ENCODE data around the gene FAHD1.
A peak's percentile ranks its signal among the peaks of the same experiment; 100 is the strongest.
"Not testable (repeated sequence)": the region's sequence is repeated elsewhere in the genome, so short reads cannot be mapped to it uniquely, and the experiment has no call there.

Gene FAHD1

GRCh38 chr16:1789643-1790045, 37.4 kb upstream of the FAHD1 start:
- no peak for DNase-seq (ENCODE audit: low read depth)

GRCh38 chr16:1790261-1790610, 36.8 kb upstream of the FAHD1 start:
- no peak for DNase-seq (ENCODE audit: low read depth)

- no peak for DNase-seq (ENCODE audit: low read depth)
These were observed 36.3 kb upstream of the FAHD1 start for GRCh38 chr16:1790611-1791255.

- no peak for DNase-seq (ENCODE audit: low read depth)
These were observed 35.6 kb upstream of the FAHD1 start for GRCh38 chr16:1791256-1791942.

GRCh38 chr16:1791943-1792812, 34.8 kb upstream of the FAHD1 start:
- DNase-seq (ENCODE audit: low read depth): no peak

- DNase-seq (ENCODE audit: low read depth): no peak
These were observed 34.0 kb upstream of the FAHD1 start for GRCh38 chr16:1792836-1793577.

- DNase-seq (ENCODE audit: low read depth): no peak
These were observed 33.3 kb upstream of the FAHD1 start, which contains the start of gene IGFALS for GRCh38 chr16:1793578-1794220. Gene IGFALS (minus strand): TSS chr16:1793705. CDS start chr16:1793652, 53 bp downstream.

- no peak for DNase-seq (ENCODE audit: low read depth)
These were observed 32.7 kb upstream of the FAHD1 start for GRCh38 chr16:1794221-1794871.

GRCh38 chr16:1794908-1795666, 31.9 kb upstream of the FAHD1 start:
- DNase-seq (ENCODE audit: low read depth): no peak

GRCh38 chr16:1799263-1799662, 27.7 kb upstream of the FAHD1 start:
- DNase-seq (ENCODE audit: low read depth): not testable (repeated sequence)

- no peak for DNase-seq (ENCODE audit: low read depth)
These were observed 26.3 kb upstream of the FAHD1 start for GRCh38 chr16:1800701-1801100.

GRCh38 chr16:1807626-1808025, 19.4 kb upstream of the FAHD1 start:
- DNase-seq (ENCODE audit: low read depth): no peak

- DNase-seq (ENCODE audit: low read depth): no peak
These were observed 18.3 kb upstream of the FAHD1 start for GRCh38 chr16:1808691-1809090.

GRCh38 chr16:1809281-1809801, 17.7 kb upstream of the FAHD1 start:
- no peak for DNase-seq (ENCODE audit: low read depth)

- DNase-seq (ENCODE audit: low read depth): no peak
These were observed 16.9 kb upstream of the FAHD1 start for GRCh38 chr16:1810106-1810505.

- DNase-seq (ENCODE audit: low read depth): no peak
These were observed 16.5 kb upstream of the FAHD1 start for GRCh38 chr16:1810536-1810935.

- peak; percentile 12 for DNase-seq (ENCODE audit: low read depth)
These were observed 14.3 kb upstream of the FAHD1 start for GRCh38 chr16:1812732-1813163.

- no peak for DNase-seq (ENCODE audit: low read depth)
These were observed 11.5 kb upstream of the FAHD1 start for GRCh38 chr16:1815461-1815860.

GRCh38 chr16:1816396-1817275, 10.4 kb upstream of the FAHD1 start:
- DNase-seq (ENCODE audit: low read depth): no peak
